HG03280 (cell line): ENCODE results near the gene ADSS1.

Source experiments
- ATAC-seq: cut with Tn5 transposase; IDR thresholded peaks from one replicate; pipeline ENCODE4 v1.9.1; 2021; ENCODE audit warnings: mild to moderate bottlenecking, moderate library complexity; ENCODE audit not compliant: unreplicated experiment

ADSS1 gene

DNA sequence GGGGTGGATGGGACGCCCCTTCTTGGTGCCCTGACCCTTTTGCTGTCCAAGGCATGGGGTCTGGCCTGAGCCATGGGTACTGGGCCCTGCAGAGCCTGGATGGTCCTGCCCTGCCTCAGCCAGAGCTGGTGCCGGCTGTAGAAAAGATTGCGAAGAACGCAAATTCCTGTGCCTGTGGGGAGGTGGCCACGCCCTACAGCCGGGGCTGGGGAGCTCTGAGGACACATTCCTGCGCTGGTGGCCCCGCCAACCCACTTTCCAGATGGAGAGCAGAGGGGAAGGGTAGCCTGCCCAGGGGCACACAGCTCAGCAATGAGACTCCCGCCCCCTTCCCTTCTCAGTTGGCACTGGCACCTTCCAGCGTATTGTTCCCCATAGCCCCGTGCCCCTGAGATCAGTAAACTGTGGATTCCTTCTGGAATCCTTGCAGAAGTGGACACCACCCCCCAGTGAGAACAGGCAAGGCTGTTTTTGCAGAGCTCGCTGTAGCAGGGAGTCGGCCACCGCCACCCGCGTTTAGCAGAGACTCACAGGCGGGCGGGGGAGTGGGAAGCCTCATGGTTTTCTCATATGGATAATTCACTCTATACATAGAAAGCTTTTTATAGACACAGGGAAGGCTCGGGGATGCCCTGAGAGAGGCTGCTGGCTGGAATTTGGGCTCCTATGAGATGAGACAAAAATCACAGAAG, 26.0 kb upstream of the ADSS1 start:
- no peak for ATAC-seq

DNA sequence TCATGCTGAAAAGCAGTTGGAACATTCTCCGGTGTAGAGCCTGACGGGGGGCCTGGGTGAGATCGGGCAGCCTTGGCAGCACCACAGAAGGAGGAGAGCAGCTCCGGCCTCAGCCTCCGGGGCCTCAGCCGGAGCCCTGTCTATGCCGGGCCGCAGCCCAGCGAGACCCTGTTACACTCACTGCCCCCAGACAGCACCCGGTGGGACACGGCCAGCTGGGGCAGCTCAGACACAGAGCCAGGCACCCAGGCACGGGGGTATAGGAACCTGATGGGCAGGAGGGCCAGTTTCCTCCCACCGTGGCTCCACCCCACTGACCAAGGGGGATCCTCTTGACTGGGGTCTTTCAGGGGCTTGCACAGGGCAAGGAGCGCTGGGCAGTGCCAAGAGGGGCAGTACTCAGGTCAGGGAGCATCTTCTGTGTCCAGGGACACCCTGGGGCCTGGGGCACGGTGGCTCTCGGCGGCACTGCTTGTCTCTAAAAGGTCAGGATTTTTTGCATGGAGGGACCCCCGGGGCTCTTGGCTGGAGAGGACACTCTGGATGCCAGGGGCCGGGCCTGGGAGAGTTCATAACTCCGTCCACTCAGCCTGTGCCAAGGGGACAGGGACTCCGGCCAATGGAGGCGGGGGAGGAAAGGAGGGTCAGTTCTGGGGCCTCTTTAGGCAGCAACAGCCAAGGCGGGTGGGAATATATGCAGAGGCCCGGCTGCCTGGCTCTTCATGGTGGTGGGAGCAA, 25.2 kb upstream of the ADSS1 start:
- ATAC-seq = no peak

DNA sequence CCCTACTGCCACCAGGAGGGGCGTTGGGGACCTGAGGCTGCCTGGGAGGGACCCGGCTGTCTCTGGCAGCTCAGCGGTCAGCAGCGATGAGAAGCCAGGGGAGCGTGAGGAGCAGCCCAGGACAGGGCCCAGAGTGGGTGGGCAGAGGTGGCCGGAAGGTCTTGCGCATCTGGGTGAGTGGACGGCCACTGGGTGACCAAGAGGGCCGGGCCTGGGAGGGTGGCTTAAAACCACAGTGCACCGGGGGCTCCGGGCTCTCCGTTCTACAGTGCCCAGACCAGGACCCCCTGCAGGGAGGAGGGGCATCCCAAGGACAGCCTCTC, 24.6 kb upstream of the ADSS1 start:
- ATAC-seq = no peak

DNA sequence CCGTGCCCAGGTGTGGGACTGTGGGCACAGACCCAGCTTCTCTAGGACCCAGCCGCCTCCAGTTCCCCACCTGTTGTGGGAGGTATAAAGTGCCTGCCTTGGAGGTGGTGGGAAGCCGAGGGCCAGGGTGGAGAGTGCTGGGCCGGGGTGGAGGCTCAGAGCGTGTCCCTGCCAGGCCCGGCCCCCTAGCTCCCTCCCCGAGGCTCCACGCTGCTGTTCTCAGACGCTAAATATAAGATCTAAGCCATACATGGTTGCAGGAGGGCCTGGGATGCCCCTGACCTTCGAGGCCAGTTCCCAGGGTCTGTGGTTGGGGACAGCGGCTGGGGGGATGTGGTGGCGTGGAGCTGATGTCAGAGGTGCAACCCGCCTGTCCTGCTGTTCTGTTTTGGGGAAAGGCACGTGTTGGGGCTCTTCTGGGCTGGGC, 23.8 kb upstream of the ADSS1 start:
- no peak for ATAC-seq

DNA sequence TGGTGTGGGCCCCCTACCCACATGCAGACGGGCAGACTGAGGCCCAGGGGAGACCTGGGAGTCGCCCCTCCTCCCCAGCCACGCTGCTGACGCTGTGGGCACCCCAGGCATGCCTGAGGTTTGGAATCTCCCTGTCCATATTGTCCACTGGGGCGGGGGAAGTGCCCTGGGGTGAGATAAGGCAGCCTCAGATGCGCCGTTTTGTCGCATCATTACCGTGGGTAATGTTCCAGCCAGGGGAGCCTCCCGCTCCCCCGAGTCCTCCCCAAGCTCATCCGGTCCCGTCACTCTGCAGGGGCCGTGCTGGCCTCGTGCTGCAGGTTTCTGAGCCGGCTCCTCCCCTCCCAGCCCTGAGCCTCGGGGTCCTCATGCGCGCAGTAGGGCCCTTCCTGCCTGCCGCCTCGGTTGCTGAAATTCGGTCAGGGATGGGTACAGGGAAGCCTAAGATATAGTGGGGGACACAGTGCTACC, 23.2 kb upstream of the ADSS1 start:
- ATAC-seq = no peak

DNA sequence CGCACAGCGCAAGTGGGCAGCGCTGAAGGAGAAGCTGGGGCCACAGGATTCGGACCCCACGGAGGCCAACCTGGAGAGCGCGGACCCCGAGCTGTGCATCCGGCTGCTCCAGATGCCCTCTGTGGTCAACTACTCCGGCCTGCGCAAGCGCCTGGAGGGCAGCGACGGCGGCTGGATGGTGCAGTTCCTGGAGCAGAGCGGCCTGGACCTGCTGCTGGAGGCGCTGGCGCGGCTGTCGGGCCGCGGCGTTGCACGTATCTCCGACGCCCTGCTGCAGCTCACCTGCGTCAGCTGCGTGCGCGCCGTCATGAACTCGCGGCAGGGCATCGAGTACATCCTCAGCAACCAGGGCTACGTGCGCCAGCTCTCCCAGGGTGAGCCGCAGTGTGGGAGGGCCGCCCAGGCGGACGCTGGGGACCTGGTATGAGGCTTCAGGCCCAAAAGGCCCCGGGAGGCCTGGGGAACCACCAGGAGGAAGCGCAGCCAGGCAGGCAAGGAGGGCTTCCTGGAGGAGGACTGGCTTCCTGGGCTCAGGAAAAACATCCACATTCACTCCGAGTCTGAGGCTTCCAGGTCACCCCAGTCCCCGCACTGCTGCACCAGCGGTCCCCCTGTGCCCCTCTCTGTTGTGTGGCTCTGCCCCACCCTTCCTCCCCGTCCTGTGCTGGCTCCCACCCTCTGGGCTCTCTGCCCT, 22.5 kb upstream of the ADSS1 start:
- no peak for ATAC-seq

DNA sequence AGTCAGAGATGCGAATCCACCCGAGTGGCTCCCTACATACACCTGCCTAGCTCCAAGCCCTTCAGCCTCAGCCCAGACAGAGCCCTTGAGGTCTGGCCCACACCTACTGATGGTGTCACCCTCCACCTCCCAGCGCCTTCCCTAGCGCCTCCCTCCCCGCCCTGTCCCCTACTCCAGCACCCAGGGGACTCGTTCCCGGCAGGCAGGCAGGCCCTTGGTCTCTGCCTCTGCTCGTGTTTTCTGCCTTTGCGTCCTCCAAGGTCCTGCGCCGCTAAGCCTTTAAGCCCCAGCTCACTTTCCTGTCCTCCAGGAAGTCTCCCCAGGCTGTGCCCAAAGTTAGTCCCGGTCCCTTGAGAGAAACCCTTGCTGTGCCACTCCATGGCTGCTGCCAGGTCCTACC, 21.9 kb upstream of the ADSS1 start:
- no peak for ATAC-seq

DNA sequence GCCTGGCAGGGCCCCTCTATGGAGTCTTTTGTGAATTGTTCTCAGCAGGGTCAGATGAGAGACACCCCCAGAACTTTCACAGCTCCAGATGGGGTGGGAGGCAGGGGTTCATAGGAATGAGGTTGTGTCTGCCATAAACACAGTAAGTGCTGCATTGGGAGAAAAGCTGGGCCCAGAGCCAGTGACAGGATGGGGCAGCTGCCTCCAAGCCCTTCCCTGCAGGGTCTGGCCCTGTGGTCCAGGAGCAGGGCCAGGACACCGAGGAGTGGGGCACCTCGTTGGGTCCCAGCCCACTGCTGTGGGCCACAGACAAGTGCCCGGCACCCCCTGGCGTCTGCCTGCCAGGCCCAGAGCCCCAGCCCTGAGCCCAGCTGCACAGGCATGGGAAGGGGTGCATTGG, 21.4 kb upstream of the ADSS1 start:
- ATAC-seq = no peak

DNA sequence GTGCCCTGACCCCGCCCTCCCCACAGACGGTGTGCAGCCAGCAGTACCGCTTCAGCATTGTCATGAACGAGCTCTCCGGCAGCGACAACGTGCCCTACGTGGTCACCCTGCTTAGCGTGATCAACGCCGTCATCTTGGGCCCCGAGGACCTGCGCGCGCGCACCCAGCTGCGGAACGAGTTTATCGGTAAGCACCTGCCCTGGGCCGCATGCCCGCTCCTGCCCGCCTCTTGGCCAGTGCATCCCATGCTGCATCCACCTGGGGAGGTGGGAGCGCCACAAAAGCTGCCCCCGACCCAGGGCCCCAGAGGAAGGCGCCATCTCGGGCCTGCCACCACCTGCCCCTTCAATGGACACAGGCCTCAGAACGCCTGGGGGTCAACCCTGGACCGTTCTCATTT, 20.8 kb upstream of the ADSS1 start:
- ATAC-seq = no peak

DNA sequence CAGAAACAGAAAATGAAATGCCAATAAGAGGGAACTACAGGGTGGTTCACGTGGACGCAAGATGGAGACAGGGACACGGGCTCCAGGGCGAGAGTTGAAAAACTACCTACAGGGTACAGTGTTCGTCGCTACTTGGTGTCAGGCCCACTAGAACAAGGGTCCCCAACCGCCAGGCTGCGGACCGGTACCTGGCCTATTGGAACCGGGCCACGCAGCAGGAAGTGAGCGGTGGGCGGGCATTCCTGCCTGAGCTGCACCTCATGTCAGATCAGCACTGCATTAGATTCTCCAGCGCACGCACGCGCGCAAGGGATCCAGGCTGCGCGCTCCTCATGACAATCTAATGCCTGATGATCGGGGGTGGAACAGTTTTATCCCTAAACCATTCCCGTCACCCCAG, 19.8 kb upstream of the ADSS1 start:
- ATAC-seq = no peak

DNA sequence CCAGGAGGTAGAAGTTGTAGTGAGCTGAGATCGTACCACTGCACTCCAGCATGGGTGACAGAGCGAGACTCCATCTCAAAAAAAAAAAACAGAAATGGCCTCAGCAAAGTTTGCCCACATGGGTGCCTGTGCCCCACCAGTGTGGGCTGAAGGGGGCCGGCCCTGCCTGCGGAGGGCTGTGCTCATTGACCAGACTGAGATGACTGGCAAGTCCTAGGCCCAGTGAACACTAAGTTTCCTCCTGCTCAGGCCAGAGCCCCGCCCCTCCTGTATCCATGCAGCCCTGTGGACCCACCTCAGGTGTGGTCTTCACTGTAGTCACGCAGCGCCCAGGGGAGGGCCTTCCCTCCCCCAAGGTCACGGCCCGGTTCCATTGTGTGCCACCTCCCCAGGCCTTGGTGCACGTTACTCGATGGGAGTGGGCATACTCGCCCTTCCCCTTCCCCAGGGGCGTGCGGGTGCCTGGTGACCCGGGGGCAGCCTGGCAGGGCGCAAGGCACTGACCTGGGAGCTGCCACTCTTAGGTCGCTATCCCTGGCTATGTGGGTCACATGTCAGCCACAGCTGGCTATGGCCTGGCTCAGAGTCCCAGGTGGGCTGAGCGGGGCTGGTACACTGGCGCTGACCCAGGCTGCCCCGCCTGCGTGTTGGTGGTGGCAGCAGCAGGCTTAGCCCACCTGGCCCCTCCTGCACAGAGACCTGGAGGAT, 18.5 kb upstream of the ADSS1 start:
- ATAC-seq = no peak

DNA sequence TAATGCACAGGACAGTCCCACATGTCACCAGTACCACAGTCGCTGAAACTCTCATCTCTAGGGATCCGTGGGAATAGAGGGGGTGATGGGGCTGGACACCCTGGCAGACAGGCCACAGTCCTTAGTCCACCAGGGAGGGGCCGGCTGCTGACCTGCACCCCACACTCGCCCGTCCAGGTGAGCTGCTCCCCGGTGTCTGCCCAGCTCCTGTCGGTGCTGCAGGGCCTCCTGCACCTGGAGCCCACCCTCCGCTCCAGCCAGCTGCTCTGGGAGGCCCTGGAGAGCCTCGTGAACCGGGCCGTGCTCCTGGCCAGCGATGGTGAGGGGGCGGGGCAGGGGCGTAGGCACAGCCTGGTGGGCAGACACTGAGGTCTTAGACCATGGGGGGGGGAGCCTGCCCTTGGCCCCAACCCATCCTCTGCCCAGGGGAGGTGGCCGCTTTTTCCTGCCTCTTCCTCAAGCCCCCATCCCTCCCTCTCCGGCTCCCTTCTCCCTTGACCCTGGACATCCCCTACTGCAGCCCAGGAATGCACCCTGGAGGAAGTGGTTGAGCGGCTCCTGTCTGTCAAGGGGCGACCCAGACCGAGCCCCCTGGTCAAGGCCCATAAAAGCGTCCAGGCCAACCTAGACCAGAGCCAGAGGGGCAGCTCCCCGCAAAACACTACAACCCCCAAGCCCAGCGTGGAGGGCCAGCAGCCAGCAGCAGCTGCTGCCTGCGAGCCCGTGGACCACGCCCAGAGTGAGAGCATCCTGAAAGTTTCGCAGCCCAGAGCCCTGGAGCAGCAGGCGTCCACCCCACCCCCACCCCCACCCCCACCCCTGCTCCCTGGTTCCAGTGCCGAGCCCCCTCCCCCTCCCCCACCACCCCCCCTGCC, 17.1 kb upstream of the ADSS1 start:
- no peak for ATAC-seq

DNA sequence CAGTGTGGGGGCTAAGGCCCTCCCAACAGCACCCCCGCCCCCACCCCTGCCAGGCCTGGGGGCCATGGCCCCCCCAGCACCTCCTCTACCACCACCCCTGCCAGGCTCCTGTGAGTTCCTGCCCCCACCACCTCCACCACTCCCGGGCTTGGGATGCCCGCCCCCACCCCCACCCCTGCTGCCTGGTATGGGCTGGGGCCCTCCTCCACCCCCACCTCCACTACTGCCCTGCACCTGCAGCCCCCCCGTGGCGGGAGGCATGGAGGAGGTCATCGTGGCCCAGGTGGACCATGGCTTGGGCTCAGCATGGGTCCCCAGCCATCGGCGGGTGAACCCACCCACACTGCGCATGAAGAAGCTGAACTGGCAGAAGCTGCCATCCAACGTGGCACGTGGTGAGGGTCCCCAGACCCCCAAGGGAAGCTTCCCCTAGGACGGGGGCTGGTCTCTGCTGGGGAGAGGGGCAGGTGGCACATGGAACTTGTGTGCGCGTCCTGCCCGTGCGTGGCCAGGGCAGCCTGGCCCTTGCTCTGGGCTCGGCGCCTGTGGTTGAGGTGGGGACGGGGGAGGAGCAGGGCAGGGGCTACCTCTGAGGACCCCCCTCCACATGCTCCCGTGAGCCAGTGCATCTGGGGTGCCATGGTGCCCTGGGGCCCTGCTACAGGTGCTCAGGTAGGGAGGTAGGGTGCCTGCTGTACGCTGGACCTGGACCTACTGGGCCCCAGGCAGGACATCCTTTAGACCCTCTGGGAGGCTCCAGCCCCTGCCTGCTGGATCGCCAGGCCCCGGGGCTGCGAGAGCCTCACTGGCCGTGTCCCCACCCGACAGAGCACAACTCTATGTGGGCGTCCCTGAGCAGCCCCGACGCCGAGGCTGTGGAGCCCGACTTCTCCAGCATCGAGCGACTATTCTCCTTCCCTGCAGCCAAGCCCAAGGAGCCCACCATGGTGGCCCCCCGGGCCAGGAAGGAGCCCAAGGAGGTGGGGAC, 16.1 kb upstream of the ADSS1 start:
- ATAC-seq = no peak

DNA sequence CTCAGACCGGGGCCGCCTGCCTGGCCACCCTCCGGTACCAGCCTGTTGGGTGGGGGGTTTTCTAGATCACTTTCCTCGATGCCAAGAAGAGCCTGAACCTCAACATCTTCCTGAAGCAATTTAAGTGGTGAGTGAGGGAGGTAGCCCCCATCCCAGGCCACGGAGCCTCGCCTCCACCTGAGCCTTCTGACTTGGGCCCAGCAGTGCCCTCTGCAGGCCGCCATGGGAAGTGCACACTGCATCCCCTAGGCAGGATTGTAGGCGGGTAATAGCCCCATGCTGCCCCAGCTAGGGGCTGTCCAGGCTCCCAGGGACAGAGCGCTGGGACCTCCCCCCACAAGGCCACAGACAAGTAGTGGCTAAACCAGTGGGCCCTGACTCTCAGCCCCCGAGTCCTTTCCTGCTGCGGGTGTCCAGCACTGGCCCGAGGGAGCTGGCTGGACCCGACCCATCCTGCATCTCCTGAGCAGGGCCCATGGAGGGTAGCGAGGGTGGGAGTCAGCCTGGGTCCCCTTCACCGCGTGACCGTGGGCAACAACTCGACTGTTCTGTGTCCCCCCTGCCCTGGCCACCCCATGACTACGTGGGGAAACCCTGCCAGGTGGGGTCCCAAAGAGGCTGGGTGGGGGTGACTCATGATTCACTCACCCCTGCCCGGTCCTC, 15.3 kb upstream of the ADSS1 start:
- peak; percentile 59 for ATAC-seq

DNA sequence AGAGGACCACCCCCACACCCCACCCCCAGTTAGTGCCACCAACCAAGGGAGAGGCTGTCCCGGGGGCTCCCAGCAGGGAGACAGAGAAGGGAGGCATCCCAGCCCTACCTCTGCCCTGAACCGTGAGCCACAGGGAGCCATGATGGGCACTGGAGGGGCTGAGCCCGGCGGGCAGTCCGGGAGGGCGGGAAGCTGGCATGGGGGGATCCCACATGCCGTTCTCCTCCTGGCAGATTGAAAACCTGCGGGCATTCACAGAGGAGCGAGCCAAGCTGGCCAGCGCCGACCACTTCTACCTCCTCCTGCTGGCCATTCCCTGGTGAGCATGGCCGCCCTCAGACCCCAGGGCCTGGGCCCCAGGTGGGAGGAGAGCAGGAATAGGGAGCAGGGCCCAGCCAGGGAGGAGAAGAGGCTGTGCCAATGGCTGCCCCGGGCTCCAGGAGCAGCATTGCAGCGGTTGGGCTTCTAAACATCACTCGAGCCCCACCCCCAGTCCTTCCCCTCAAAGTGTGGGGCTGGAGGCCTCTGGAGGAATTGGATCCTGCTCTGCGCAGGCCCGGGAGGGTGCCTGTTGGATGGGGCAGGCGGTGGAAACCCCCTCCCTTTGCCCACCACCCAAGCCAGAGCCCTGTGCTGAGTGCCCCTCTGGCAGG, 14.5 kb upstream of the ADSS1 start:
- no peak for ATAC-seq

DNA sequence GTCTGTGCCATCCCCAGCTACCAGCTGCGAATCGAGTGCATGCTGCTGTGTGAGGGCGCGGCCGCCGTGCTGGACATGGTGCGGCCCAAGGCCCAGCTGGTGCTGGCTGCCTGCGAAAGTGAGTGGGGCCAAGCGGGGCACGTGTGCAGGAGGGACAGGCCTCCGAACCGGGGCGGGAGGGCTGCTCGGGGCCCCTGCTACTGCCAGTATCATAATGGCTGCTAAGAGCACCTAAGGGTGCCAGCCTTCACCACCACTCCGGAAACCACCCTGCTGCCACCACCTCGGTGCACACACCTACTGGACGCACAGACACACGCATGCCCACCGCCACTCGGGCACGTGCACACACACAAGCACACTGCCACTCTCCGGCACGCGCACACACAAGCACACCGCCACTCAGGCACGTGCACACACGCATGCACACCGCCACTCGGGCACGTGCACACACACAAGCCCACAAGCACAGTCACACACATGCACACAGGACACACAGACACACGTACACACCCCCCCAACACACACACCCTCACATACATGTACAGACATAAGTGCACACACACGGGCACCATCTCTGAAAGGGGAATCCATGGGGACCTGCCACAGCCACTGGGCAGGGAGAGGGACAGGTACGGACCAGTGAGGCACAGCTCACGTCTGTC, 13.8 kb upstream of the ADSS1 start:
- no peak for ATAC-seq

DNA sequence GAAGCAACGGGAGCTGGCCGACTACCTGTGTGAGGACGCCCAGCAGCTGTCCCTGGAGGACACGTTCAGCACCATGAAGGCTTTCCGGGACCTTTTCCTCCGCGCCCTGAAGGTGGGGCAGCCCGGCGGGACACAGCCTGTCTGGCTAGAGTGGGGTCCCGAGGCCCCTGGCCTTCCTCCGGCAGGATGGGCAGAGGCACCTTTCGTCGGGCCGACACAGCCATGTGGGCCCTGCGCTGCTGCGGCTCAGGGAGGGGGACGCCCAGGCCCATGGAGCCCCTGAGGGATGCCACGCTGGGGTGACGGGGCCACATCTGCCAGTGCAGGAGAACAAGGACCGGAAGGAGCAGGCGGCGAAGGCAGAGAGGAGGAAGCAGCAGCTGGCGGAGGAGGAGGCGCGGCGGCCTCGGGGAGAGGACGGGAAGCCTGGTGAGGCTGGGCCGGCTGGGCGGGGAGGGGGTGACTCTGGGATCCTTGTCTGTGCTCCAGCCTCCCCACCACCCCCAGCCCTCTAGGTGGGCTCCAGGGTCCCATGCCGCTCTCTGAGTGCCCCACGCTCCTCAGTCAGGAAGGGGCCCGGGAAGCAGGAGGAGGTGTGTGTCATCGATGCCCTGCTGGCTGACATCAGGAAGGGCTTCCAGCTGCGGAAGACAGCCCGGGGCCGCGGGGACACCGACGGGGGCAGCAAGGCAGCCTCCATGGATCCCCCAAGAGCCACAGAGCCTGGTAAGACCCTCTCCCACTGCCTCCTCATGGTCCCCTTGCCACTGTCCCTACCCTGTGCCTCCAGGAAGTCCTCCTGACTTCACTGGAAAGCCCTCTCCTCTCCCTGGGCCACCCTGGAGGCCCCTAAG, 10.9 kb upstream of the ADSS1 start:
- no peak for ATAC-seq
